Measurements from ENCODE around the gene QARS1. TPM values are rescaled to one million over a fixed set of nuclear protein-coding genes. Genes with fewer than 3 reads are reported as not detected.

QARS1 gene
- total and polyA plus RNA-seq, 2 experiments from 2014 or later = 173 to 373 TPM

DNA sequence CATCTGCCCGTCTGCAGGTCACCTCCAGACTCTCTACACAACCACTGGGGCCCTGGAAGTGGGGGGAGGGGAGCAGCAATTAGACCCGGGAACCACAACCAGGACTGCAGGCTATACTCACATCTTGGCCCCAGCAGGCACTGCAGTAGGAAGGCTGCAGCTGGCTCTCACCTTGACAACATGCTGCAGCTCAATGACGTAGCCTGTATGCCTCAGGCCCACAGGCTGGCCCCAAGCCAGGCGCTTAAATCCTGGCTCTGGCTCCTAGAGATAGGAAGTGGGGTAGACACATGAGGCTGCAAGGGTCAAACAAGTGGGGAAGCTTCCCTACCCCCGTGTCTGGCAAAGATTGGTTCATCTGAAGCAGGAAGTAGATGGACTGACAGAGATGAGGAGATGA lies 6.1 kb downstream of the QARS1 start:
- H4K20me1 ChIP-seq (replicated peaks; ENCODE audit: insufficient read depth) = 0 out of 2 replicates have a peak, but pooled peaks cover 2% of the 10 kb centered on the region
- Mint-ChIP-seq H3K27me3 (ENCODE audit: insufficient read depth, low read depth, poor library complexity) (peaks cover 14% of the 10 kb centered on the region), H3K27ac (no peak overlapping the region), H3K4me3 (no peak overlapping the region), H3K9me3 (no peaks in the 10 kb centered on the region), H3K4me1 (peaks cover 8% of the 10 kb centered on the region; the same call in 1 of the 3 replicates), H3K36me3 (ENCODE audit: low read depth) (peaks cover 65% of the 10 kb centered on the region)
- ATAC-seq (no peak), DNase-seq (ENCODE audit: low spot score) (no peak)
- peaks cover 15% of the 10 kb centered on the region for H3F3A ChIP-seq (replicated peaks; ENCODE audit: low read depth)
- no peak overlapping the region for H2AFZ ChIP-seq
- no peaks in the 10 kb centered on the region for H3K27me3 ChIP-seq (ENCODE audit: insufficient read depth)
- H3K4me1 ChIP-seq (ENCODE audit: insufficient read depth) = peaks cover 6% of the 10 kb centered on the region; the same call in 1 of the 2 replicates
- H3K27ac ChIP-seq (ENCODE audit: low read depth) = no peak overlapping the region
- peaks cover 1% of the 10 kb centered on the region for H3K79me2 ChIP-seq (replicated peaks; ENCODE audit: insufficient read depth)
- no peak overlapping the region for H3K4me2 ChIP-seq
- TF ChIP-seq, protein P1, sequence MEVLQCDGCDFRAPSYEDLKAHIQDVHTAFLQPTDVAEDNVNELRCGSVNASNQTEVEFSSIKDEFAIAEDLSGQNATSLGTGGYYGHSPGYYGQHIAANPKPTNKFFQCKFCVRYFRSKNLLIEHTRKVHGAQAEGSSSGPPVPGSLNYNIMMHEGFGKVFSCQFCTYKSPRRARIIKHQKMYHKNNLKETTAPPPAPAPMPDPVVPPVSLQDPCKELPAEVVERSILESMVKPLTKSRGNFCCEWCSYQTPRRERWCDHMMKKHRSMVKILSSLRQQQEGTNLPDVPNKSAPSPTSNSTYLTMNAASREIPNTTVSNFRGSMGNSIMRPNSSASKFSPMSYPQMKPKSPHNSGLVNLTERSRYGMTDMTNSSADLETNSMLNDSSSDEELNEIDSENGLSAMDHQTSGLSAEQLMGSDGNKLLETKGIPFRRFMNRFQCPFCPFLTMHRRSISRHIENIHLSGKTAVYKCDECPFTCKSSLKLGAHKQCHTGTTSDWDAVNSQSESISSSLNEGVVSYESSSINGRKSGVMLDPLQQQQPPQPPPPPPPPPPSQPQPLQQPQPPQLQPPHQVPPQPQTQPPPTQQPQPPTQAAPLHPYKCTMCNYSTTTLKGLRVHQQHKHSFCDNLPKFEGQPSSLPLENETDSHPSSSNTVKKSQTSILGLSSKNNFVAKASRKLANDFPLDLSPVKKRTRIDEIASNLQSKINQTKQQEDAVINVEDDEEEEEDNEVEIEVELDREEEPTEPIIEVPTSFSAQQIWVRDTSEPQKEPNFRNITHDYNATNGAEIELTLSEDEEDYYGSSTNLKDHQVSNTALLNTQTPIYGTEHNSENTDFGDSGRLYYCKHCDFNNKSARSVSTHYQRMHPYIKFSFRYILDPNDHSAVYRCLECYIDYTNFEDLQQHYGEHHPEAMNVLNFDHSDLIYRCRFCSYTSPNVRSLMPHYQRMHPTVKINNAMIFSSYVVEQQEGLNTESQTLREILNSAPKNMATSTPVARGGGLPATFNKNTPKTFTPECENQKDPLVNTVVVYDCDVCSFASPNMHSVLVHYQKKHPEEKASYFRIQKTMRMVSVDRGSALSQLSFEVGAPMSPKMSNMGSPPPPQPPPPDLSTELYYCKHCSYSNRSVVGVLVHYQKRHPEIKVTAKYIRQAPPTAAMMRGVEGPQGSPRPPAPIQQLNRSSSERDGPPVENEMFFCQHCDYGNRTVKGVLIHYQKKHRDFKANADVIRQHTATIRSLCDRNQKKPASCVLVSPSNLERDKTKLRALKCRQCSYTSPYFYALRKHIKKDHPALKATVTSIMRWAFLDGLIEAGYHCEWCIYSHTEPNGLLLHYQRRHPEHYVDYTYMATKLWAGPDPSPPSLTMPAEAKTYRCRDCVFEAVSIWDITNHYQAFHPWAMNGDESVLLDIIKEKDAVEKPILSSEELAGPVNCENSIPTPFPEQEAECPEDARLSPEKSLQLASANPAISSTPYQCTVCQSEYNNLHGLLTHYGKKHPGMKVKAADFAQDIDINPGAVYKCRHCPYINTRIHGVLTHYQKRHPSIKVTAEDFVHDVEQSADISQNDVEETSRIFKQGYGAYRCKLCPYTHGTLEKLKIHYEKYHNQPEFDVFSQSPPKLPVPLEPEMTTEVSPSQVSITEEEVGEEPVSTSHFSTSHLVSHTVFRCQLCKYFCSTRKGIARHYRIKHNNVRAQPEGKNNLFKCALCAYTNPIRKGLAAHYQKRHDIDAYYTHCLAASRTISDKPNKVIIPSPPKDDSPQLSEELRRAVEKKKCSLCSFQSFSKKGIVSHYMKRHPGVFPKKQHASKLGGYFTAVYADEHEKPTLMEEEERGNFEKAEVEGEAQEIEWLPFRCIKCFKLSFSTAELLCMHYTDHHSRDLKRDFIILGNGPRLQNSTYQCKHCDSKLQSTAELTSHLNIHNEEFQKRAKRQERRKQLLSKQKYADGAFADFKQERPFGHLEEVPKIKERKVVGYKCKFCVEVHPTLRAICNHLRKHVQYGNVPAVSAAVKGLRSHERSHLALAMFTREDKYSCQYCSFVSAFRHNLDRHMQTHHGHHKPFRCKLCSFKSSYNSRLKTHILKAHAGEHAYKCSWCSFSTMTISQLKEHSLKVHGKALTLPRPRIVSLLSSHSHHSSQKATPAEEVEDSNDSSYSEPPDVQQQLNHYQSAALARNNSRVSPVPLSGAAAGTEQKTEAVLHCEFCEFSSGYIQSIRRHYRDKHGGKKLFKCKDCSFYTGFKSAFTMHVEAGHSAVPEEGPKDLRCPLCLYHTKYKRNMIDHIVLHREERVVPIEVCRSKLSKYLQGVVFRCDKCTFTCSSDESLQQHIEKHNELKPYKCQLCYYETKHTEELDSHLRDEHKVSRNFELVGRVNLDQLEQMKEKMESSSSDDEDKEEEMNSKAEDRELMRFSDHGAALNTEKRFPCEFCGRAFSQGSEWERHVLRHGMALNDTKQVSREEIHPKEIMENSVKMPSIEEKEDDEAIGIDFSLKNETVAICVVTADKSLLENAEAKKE (CRISPR knock-in tag; IDR thresholded peaks at IDR 0.05) = no peak
- no peak for TF ChIP-seq ZNF114 (CRISPR knock-in tag; IDR thresholded peaks at IDR 0.05)
- TF ChIP-seq, protein P2, sequence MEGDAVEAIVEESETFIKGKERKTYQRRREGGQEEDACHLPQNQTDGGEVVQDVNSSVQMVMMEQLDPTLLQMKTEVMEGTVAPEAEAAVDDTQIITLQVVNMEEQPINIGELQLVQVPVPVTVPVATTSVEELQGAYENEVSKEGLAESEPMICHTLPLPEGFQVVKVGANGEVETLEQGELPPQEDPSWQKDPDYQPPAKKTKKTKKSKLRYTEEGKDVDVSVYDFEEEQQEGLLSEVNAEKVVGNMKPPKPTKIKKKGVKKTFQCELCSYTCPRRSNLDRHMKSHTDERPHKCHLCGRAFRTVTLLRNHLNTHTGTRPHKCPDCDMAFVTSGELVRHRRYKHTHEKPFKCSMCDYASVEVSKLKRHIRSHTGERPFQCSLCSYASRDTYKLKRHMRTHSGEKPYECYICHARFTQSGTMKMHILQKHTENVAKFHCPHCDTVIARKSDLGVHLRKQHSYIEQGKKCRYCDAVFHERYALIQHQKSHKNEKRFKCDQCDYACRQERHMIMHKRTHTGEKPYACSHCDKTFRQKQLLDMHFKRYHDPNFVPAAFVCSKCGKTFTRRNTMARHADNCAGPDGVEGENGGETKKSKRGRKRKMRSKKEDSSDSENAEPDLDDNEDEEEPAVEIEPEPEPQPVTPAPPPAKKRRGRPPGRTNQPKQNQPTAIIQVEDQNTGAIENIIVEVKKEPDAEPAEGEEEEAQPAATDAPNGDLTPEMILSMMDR (conservative IDR thresholded peaks at IDR 0.05; ENCODE audit: low read depth in 2 of 2) = no peak
- no peak for TF ChIP-seq NANOG (IDR thresholded peaks at IDR 0.05; ENCODE audit: borderline replicate concordance)
- TF ChIP-seq JUNB (IDR thresholded peaks at IDR 0.05; ENCODE audit: unreplicated experiment) = no peak
- no peak for TF ChIP-seq EZH2phosphoT487 (IDR thresholded peaks at IDR 0.05; ENCODE audit: unreplicated experiment)
- no peak for TF ChIP-seq EZH2 (IDR thresholded peaks at IDR 0.05; ENCODE audit: low read depth, unreplicated experiment)
- TF ChIP-seq, protein P3, sequence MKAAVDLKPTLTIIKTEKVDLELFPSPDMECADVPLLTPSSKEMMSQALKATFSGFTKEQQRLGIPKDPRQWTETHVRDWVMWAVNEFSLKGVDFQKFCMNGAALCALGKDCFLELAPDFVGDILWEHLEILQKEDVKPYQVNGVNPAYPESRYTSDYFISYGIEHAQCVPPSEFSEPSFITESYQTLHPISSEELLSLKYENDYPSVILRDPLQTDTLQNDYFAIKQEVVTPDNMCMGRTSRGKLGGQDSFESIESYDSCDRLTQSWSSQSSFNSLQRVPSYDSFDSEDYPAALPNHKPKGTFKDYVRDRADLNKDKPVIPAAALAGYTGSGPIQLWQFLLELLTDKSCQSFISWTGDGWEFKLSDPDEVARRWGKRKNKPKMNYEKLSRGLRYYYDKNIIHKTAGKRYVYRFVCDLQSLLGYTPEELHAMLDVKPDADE (IDR thresholded peaks at IDR 0.05) = no peak
- TF ChIP-seq STAT1 (IDR thresholded peaks at IDR 0.05; ENCODE audit: unreplicated experiment) = no peak
- TF ChIP-seq CREB1 (CRISPR knock-in tag; IDR thresholded peaks at IDR 0.05; ENCODE audit: low read depth) = no peak
- TF ChIP-seq, protein P4, sequence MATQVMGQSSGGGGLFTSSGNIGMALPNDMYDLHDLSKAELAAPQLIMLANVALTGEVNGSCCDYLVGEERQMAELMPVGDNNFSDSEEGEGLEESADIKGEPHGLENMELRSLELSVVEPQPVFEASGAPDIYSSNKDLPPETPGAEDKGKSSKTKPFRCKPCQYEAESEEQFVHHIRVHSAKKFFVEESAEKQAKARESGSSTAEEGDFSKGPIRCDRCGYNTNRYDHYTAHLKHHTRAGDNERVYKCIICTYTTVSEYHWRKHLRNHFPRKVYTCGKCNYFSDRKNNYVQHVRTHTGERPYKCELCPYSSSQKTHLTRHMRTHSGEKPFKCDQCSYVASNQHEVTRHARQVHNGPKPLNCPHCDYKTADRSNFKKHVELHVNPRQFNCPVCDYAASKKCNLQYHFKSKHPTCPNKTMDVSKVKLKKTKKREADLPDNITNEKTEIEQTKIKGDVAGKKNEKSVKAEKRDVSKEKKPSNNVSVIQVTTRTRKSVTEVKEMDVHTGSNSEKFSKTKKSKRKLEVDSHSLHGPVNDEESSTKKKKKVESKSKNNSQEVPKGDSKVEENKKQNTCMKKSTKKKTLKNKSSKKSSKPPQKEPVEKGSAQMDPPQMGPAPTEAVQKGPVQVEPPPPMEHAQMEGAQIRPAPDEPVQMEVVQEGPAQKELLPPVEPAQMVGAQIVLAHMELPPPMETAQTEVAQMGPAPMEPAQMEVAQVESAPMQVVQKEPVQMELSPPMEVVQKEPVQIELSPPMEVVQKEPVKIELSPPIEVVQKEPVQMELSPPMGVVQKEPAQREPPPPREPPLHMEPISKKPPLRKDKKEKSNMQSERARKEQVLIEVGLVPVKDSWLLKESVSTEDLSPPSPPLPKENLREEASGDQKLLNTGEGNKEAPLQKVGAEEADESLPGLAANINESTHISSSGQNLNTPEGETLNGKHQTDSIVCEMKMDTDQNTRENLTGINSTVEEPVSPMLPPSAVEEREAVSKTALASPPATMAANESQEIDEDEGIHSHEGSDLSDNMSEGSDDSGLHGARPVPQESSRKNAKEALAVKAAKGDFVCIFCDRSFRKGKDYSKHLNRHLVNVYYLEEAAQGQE (IDR thresholded peaks at IDR 0.05; ENCODE audit: unreplicated experiment) = no peak
- no peak for TF ChIP-seq POLR2AphosphoS5 (IDR thresholded peaks at IDR 0.05; ENCODE audit: low read depth)
- no peak for TF ChIP-seq ZNF331 (CRISPR knock-in tag; IDR thresholded peaks at IDR 0.05; ENCODE audit: low read depth)
- no peak overlapping the region for H3K4me3 ChIP-seq
- peaks cover 31% of the 10 kb centered on the region for H3K36me3 ChIP-seq (ENCODE audit: insufficient read depth)
- H3K9me2 ChIP-seq (ENCODE audit: insufficient read depth) = no peaks in the 10 kb centered on the region
